GM12873 (cell line): ENCODE measurements around the gene ZNF346.

Experiments
- TF ChIP-seq, protein P1 (sequence below): IDR thresholded peaks from 2 replicates; pipeline ENCODE4 v1.5.1; 2012; ENCODE audit warnings: low read depth, mild to moderate bottlenecking, moderate library complexity, low read length, control low read depth; ENCODE audit not compliant: insufficient read depth; ENCODE audit errors: missing control alignments

Gene ZNF346

GRCh38 chr5:177006265-177006972 lies 16.1 kb upstream of the ZNF346 start, which contains the start of gene UIMC1:
Gene UIMC1 (minus strand): TSS chr5:177006779. CDS start chr5:176982615, 24,164 bp downstream.
- TF ChIP-seq, protein P1, sequence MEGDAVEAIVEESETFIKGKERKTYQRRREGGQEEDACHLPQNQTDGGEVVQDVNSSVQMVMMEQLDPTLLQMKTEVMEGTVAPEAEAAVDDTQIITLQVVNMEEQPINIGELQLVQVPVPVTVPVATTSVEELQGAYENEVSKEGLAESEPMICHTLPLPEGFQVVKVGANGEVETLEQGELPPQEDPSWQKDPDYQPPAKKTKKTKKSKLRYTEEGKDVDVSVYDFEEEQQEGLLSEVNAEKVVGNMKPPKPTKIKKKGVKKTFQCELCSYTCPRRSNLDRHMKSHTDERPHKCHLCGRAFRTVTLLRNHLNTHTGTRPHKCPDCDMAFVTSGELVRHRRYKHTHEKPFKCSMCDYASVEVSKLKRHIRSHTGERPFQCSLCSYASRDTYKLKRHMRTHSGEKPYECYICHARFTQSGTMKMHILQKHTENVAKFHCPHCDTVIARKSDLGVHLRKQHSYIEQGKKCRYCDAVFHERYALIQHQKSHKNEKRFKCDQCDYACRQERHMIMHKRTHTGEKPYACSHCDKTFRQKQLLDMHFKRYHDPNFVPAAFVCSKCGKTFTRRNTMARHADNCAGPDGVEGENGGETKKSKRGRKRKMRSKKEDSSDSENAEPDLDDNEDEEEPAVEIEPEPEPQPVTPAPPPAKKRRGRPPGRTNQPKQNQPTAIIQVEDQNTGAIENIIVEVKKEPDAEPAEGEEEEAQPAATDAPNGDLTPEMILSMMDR, result no peak

DNA sequence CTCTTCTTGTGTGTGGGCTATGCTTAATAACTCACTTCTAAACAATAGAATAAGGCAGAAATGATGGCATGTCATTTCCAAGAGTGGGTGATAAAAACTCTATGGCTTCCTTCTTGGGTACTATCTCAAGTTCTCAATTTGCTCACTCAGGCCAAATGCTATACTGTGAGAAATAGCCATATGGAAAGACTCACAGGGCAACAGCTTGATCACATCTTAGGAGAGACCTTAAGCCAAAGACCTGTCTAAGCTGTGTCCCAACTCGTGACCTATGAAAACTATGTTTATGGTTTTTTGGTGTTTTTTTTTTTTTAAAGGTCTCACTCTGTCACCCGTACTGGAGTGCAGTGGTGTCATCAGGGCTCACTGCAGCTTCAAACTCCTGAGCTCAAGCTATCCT lies 13.8 kb upstream of the ZNF346 start:
- TF ChIP-seq, protein P1, result no peak

GRCh38 chr5:177010153-177010552 lies 12.3 kb upstream of the ZNF346 start:
- TF ChIP-seq, protein P1, result no peak

- TF ChIP-seq, protein P1, result no peak
These were observed 7.3 kb upstream of the ZNF346 start for GRCh38 chr5:177015156-177015555.

- TF ChIP-seq, protein P1, result no peak
These were observed 4.2 kb upstream of the ZNF346 start for GRCh38 chr5:177018341-177018740.

DNA sequence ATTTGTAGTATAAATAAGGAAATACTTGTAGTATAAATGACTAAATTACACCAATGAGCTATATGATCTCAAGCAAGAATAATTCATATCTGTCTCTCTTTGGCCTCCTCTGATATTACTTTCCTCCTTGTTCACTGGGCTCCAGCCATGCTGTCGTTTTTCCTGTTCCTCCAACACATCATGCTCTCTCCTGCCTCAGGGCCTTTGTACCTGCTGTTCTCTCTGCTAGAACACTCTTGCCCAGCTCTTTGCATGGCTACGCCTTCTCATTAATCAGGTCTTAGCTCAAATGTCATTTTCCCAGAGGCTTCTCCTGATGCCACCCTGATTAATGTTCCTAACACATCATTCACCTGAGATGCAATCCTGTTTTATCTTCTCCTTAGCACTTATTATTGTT lies 2.5 kb upstream of the ZNF346 start:
- TF ChIP-seq, protein P1, result no peak

GRCh38 chr5:177023303-177023664 lies 788 bp downstream of the ZNF346 start:
- TF ChIP-seq, protein P1, result no peak

DNA sequence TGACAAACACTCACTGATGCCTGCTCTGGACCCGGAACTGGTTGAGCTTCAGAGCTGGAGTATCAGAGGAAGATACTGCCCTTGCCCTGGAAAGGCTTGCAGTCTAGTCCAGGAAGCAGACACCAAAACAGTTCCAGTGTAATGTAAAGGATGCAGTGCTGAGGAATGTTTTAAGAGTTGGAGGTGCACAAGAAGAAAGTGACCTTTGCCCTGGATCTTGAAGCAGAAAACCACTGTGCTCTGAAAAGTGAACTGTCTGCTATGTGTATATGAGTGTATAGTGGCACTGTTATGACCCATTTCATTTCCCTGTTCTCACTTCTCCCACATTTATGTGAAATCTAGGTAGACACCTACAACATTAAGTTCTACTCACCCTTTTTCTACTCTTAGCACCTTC lies 2.1 kb downstream of the ZNF346 start:
- TF ChIP-seq, protein P1, result no peak
